HepG2 (cell line): ENCODE data around the gene LCORL. TPM values are rescaled to one million over a fixed set of nuclear protein-coding genes. Genes with fewer than 3 reads are reported as not detected.

Experiments
- ATAC-seq: fragments of 200-7000 bp; cut with Tn5 transposase; 3 replicates; pipeline ENCODE4 v1.9.1; 2020; ENCODE audit warnings: mild to moderate bottlenecking, moderate library complexity
- BruUV-seq: library from RNA; stranded (reverse); fragments of 400-500 nt; replicated peaks from 2 replicates; lab custom pipeline; 2021; lab: Mats Ljungman, UMichigan
- CTCF ChIA-PET: fragments of 300-600 bp; formaldehyde crosslinking; extraction: SDS; loops from one replicate; lab custom pipeline; 2021; ENCODE audit warnings: low total read pairs, inconsistent platforms, low intra/inter-chr PET ratio; lab: Yijun Ruan, JAX
- POLR2A ChIA-PET: fragments of 350-600 bp; sonication (Branson Sonifier 250); formaldehyde crosslinking; loops from one replicate; lab custom pipeline; 2020; ENCODE audit warnings: antibody characterized with exemption, inconsistent platforms; lab: Yijun Ruan, JAX
- DNase-seq: peaks from one replicate; pipeline ENCODE4 v3.0.0-alpha.2; 2015; ENCODE audit warnings: low spot score
- FAIRE-seq: peaks from 3 replicates; lab custom pipeline; 2011; peaks lifted over from hg19 to GRCh38; lab: Jason Lieb, UNC
- H2AFZ ChIP-seq: one replicate; pipeline ENCODE4 v1.6.1; 2011; ENCODE audit warnings: low read length, inconsistent platforms
- H3K27ac ChIP-seq: fragments of 300-600 bp; 3 replicates; pipeline ENCODE4 v1.8.0; 2011; ENCODE audit warnings: mixed run types, mild to moderate bottlenecking, mixed read lengths, low read length, inconsistent platforms; ENCODE audit not compliant: insufficient read depth; ENCODE audit errors: extremely low read length
- H3K27me3 ChIP-seq, 2 experiments: fragments of 200-600 bp in 1 of 2; 2 replicates in 1 of 2; 3 replicates in 1 of 2; pipeline versions ENCODE4 v1.6.0 to v1.8.0; 2011; ENCODE audit warnings: low read length in 2 of 2, mild to moderate bottlenecking in 2 of 2, moderate library complexity in 2 of 2, inconsistent platforms in 1 of 2; ENCODE audit not compliant: insufficient read depth in 2 of 2, control insufficient read depth in 1 of 2
- H3K36me3 ChIP-seq, 2 experiments: fragments of 200-600 bp in 1 of 2; replicated peaks in 1 of 2; 2 replicates in 1 of 2; 3 replicates in 1 of 2; pipeline versions ENCODE4 v1.5.1 to v1.8.0; 2011; ENCODE audit warnings: low read length in 2 of 2, inconsistent platforms in 1 of 2; ENCODE audit not compliant: insufficient read depth in 2 of 2, control insufficient read depth in 1 of 2
- H3K4me1 ChIP-seq: 2 replicates; pipeline ENCODE4 v1.5.1; 2012; ENCODE audit warnings: low read length, inconsistent platforms; ENCODE audit not compliant: insufficient read depth
- H3K4me2 ChIP-seq: 2 replicates; pipeline ENCODE4 v1.6.0; 2011; ENCODE audit warnings: low read depth, low read length, inconsistent platforms
- H3K4me3 ChIP-seq, 3 experiments: fragments of 200-600 bp in 1 of 3; sonication (generic), shearing (Covaris generic) in 1 of 3; replicated peaks in 1 of 3; 2 replicates each; pipeline ENCODE4 v1.5.1; 2011 to 2016; ENCODE audit warnings: low read length in 3 of 3, inconsistent platforms in 2 of 3, low read depth in 2 of 3, mild to moderate bottlenecking in 2 of 3, control low read depth in 1 of 3, mixed read lengths in 1 of 3; ENCODE audit not compliant: insufficient read depth in 1 of 3
- H3K79me2 ChIP-seq: one replicate; pipeline ENCODE4 v1.6.1; 2011; ENCODE audit warnings: low read length, inconsistent platforms; ENCODE audit not compliant: insufficient read depth
- H3K9ac ChIP-seq: 2 replicates; pipeline ENCODE4 v1.6.0; 2011; ENCODE audit warnings: mild to moderate bottlenecking, low read depth, low read length, inconsistent platforms; ENCODE audit not compliant: insufficient read depth
- H3K9me3 ChIP-seq: 2 replicates; pipeline ENCODE4 v1.5.1; 2012; ENCODE audit warnings: mild to moderate bottlenecking, low read length
- H4K20me1 ChIP-seq: 2 replicates; pipeline ENCODE4 v1.6.0; 2011; ENCODE audit warnings: inconsistent platforms, mild to moderate bottlenecking, low read length, moderate library complexity; ENCODE audit not compliant: insufficient read depth
- SOX13 ChIP-seq, 3 experiments: fragments of 450-650 bp in 1 of 3; sonication (generic) in 1 of 3; formaldehyde crosslinking in 1 of 3; IDR thresholded peaks in 2 of 3; conservative IDR thresholded peaks in 1 of 3; 2 replicates each; pipeline versions ENCODE4 v1.5.0 to v1.6.1; 2016 to 2020; ENCODE audit warnings: antibody characterized with exemption in 1 of 3, mild to moderate bottlenecking in 1 of 3, missing compliant biosample characterization in 1 of 3, missing genetic modification reagents in 1 of 3, moderate library complexity in 1 of 3
- TOE1 ChIP-seq: sonication (generic); formaldehyde crosslinking; IDR thresholded peaks from 2 replicates; pipeline ENCODE4 v1.4.0; 2020; ENCODE audit warnings: mild to moderate bottlenecking, missing genetic modification reagents
- ZNF567 ChIP-seq: sonication (generic); formaldehyde crosslinking; IDR thresholded peaks from 2 replicates; pipeline ENCODE4 v1.8.1; 2023; ENCODE audit warnings: mild to moderate bottlenecking, missing genetic modification reagents, borderline replicate concordance
- WGBS: methylation state at CpG from one replicate; pipeline ENCODE4 v1.1.6; 2017; ENCODE audit warnings: low lambda C conversion rate; 5-methylcytosine and 5-hydroxymethylcytosine counted together
- in situ Hi-C: cut with HindIII; loops from 2 replicates; pipeline ENCODE4 v1.10.0; 2017; ENCODE audit warnings: low pct_unique_long_range_greater_than_20kb; ENCODE audit not compliant: extremely low pct_ligation_motif_present
- intact Hi-C: fragments of 100-400 bp; cut with micrococcal nuclease; formaldehyde crosslinking; loops from one replicate; pipeline ENCODE4 v1.10.0; 2022; ENCODE audit not compliant: unreplicated experiment
- polyA plus RNA-seq, 8 experiments: library from polyadenylated mRNA; depleted of rRNA in 3 of 8; stranded (reverse) in 7 of 8; unstranded in 1 of 8; fragments of >200 nt; fragmentation: Illumina TruSeq in 4 of 8; extraction: Trizol in 4 of 8; gene quantifications; 2 replicates each; pipeline versions ENCODE4 v1.2.1 to v1.2.3, GENCODE V29; 2011 to 2016; ENCODE audit warnings: low read depth in 4 of 8, missing spikeins in 1 of 8, mixed read lengths in 1 of 8; ENCODE audit not compliant: insufficient read depth in 1 of 8
- total RNA-seq, 5 experiments: library from RNA; depleted of rRNA; stranded (reverse); fragments of >200 nt; fragmentation: Illumina TruSeq; extraction: Trizol; gene quantifications; 2 replicates each; pipeline ENCODE4 v1.2.3, GENCODE V29; 2016; ENCODE audit warnings: low read depth in 1 of 5
- TF ChIP-seq, protein P1 (sequence below): sonication (generic); formaldehyde crosslinking; IDR thresholded peaks from 2 replicates; pipeline ENCODE4 v1.5.1; 2020; ENCODE audit warnings: mild to moderate bottlenecking, missing genetic modification reagents

Gene LCORL
- total and polyA plus RNA-seq, 2 of the 13 experiments (the other 11 are each of a cell fraction or from before 2014, with no cell fraction given) = 5.3 to 14.5 TPM

DNA sequence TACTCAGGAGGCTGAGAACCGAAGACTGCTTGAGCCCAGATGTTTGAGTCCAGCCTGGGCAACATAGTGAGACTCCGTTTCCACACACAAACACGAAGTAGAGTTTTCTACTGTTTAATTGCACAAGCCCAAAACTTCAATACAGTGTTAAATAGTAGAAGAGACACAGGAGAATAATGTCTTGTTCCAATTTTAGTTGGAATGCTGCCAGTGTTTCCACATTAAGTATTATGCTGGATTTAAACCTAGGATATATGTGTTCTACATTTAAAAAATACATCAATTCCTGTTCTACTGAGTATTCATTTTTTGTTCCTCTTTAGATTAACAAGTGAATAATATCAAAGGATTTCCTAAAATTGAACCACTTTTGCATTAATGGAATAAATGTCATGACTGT is 91.3 kb downstream of the LCORL start (continued):
- no peak for TF ChIP-seq ZNF567 (CRISPR knock-in tag)

DNA sequence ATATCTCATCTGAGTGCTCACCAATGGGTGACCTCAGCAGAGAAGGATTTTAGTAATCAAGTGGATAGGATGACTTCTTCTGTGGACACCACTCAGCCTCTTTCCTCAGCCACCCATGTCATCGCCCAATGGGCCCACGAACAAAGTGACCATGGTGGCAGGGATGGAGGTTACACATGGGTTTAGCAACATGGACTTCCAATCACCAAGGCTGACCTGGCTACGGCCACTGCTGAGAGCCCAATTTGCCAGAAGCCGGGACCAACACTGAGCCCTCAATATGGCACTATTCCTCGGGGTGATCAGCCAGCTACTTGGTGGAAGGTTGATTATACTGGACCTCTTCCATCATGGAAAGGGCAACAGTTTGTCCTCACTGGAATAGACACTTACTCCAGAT is 97.4 kb downstream of the LCORL start:
- no peak for FAIRE-seq
- no peak for ATAC-seq

DNA sequence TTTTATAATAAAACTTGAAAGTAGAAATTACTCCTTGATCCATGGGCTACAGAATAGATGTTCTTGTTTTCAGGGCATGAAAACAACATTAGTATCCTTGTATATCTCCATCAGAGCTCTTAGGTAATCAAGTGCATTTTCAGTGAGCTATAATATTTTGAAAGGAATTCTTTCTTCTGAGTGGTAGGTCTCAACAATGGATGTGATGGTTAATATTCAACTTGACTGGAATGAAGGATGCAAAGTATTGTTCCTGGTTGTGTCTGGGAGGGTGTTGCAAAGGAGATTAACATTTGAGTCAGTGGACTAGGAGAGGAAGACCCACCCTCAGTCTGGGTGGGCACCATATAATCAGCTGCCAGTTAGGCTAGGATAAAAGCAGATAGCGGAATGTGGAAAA is 100.1 kb downstream of the LCORL start:
- Histone ChIP-seq H3K9ac (no peak overlapping the region), H2AFZ (no peak overlapping the region), H3K27ac (no peak overlapping the region), H4K20me1 (no peaks in the 10 kb centered on the region), H3K4me1 (no peaks in the 10 kb centered on the region), H3K79me2 (no peaks in the 10 kb centered on the region), H3K9me3 (no peaks in the 10 kb centered on the region), H3K4me2 (no peak overlapping the region), H3K36me3 (no peaks in the 10 kb centered on the region; a peak in 2 of 5 replicates), H3K27me3 (no peaks in the 10 kb centered on the region), H3K4me3 (no peak overlapping the region)
- ChIA-PET CTCF (no interaction called here), POLR2A (no interaction called here)
- BruUV-seq = no TSS peak
- TF ChIP-seq SOX13 (IDR thresholded peaks at IDR 0.05) (no peak), SOX13 (CRISPR knock-in tag; conservative IDR thresholded peaks at IDR 0.05 in 1 of 2, IDR thresholded peaks at IDR 0.05 in 1 of 2) (0 out of 4 replicates have a peak, but pooled peaks of 1 of the 2 experiments have one; percentile 9)
- TF ChIP-seq, protein P1, sequence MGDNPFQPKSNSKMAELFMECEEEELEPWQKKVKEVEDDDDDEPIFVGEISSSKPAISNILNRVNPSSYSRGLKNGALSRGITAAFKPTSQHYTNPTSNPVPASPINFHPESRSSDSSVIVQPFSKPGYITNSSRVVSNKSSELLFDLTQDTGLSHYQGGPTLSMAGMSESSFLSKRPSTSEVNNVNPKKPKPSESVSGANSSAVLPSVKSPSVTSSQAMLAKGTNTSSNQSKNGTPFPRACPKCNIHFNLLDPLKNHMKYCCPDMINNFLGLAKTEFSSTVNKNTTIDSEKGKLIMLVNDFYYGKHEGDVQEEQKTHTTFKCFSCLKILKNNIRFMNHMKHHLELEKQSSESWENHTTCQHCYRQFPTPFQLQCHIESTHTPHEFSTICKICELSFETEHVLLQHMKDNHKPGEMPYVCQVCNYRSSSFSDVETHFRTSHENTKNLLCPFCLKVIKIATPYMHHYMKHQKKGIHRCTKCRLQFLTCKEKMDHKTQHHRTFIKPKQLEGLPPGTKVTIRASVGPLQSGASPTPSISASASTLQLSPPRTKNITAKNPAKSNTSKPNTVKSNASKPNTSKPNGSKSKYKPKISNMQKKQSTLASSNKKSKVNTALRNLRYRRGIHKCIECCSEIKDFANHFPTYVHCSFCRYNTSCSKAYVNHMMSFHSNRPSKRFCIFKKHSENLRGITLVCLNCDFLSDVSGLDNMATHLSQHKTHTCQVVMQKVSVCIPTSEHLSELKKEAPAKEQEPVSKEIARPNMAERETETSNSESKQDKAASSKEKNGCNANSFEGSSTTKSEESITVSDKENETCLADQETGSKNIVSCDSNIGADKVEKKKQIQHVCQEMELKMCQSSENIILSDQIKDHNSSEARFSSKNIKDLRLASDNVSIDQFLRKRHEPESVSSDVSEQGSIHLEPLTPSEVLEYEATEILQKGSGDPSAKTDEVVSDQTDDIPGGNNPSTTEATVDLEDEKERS (CRISPR knock-in tag) = no peak
- intact Hi-C loops = no loop called here
- in situ Hi-C loops = no loop called here
- 100% methylated on average over 1 of the region's 1 CpG for WGBS
- FAIRE-seq (no peak), ATAC-seq (no peak), DNase-seq (no peak)

More for the DNA sequence above, 97.4 kb downstream of the LCORL start:
- Histone ChIP-seq H3K27ac (no peak overlapping the region), H3K79me2 (no peaks in the 10 kb centered on the region), H3K4me3 (no peak overlapping the region), H3K4me2 (no peak overlapping the region), H4K20me1 (no peaks in the 10 kb centered on the region), H3K27me3 (no peaks in the 10 kb centered on the region), H3K36me3 (peaks cover 0 to 4% of the 10 kb centered on the region in 2 experiments; a peak in 3 of 5 replicates), H3K9me3 (peaks cover 4% of the 10 kb centered on the region), H3K9ac (no peak overlapping the region), H2AFZ (no peak overlapping the region), H3K4me1 (no peaks in the 10 kb centered on the region)
- in situ Hi-C loops = no loop called here
- no peak for TF ChIP-seq TOE1 (CRISPR knock-in tag)
- 95% methylated on average over 4 of the region's 5 CpGs for WGBS
- DNase-seq = no peak
- ChIA-PET POLR2A (no interaction called here), CTCF (no interaction called here)
- no TSS peak for BruUV-seq
- intact Hi-C loops = no loop called here
